ENCODE measurements around the gene B4GALNT4. TPM values are rescaled to one million over a fixed set of nuclear protein-coding genes. Genes with fewer than 3 reads are reported as not detected.
A peak's percentile ranks its signal among the peaks of the same experiment; 100 is the strongest.
"Not testable (repeated sequence)": the region's sequence is repeated elsewhere in the genome, so short reads cannot be mapped to it uniquely, and the experiment has no call there.

Gene B4GALNT4
- polyA plus RNA-seq, 6 donors from 2014 or later: not detected

DNA sequence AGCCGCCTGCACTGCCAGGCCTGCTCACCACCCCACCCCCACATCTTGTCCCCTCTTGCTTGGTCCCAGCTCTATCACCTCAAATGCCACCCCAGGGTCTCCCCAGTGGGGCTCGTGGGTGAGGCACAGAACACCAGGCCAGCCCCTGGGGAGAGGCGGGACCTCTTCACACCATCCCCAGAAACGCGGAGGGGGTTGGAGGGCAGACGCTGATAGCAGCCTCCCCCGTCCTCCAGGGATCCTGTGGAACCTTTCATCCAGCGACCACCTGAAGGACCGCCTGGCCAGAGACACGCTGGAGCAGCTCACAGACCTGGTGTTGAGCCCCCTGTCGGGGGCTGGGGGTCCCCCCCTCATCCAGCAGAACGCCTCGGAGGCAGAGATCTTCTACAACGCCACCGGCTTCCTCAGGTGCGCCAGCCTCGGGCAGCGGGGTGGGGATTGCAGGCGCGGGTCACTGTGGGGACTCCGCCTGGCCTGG lies 30.5 kb downstream of the B4GALNT4 start:
- Mint-ChIP-seq H3K4me1 (peaks cover 0 to 15% (median 14%) of the 10 kb centered on the region in 3 donors), H3K9me3 (peaks cover 0 to 1% (median 0%) of the 10 kb centered on the region in 7 donors), H3K36me3 (no peaks in the 10 kb centered on the region), H3K4me3 (no peak overlapping the region), H3K27me3 (peaks cover 0 to 23% (median 11%) of the 10 kb centered on the region in 3 donors), H3K27ac (peak overlapping the region in 1 of 6 donors; percentile 41)
- no peak for ATAC-seq (ENCODE audit: low read depth in 2 of 2)
- DNase-seq: no peak

- Mint-ChIP-seq H3K36me3 (no peaks in the 10 kb centered on the region), H3K9me3 (peaks cover 0 to 1% (median 0%) of the 10 kb centered on the region in 7 donors), H3K4me3 (no peak overlapping the region), H3K27ac (no peak overlapping the region), H3K4me1 (peaks cover 2 to 17% (median 15%) of the 10 kb centered on the region in 3 donors), H3K27me3 (peaks cover 0 to 28% (median 11%) of the 10 kb centered on the region in 3 donors)
- DNase-seq (no peak), ATAC-seq (ENCODE audit: low read depth in 2 of 2) (no peak)
Observed at GRCh38 chr11:400241-400689, 31.0 kb downstream of the B4GALNT4 start.

GRCh38 chr11:401196-401595 lies 31.9 kb downstream of the B4GALNT4 start:
- DNase-seq; H3K4me3 Mint-ChIP-seq; H3K27ac Mint-ChIP-seq; ATAC-seq (ENCODE audit: low read depth in 2 of 2); H3K36me3 Mint-ChIP-seq; H3K9me3 Mint-ChIP-seq: not testable (repeated sequence)
- H3K27me3 Mint-ChIP-seq: peaks cover 0 to 31% (median 11%) of the 10 kb centered on the region in 3 donors
- H3K4me1 Mint-ChIP-seq: peaks cover 6 to 19% (median 16%) of the 10 kb centered on the region in 3 donors

DNA sequence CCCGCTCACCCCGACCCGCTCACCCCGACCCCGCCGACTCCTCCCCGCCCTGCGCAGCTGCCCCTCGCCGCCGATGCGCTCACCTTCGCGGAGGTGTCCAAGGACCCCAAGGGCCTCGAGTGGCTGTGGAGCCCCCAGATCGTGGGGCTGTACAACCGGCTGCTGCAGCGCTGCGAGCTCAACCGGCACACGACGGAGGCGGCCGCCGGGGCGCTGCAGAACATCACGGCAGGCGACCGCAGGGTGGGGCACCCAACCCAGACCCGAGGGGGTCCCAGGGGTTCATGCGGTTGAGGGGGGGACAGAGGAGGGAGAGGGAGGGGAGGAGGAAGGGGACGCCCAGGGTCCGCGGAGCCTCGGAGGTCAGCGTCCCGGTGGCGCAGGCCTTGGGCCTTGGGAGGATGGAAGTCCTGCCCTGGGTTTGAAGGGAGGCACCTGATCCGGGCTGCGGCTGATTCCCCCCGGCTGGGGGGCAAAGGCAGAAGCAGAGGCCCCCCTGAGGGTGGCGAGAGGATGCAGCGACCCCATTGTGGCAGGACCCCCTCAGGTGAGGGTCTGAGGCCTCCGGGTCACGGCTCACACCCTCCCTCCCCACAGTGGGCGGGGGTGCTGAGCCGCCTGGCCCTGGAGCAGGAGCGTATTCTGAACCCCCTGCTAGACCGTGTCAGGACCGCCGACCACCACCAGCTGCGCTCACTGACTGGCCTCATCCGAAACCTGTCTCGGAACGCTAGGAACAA lies 33.9 kb downstream of the B4GALNT4 start:
- no peak overlapping the region for H3K4me3 Mint-ChIP-seq
- ATAC-seq (ENCODE audit: low read depth in 2 of 2): no peak
- H3K27me3 Mint-ChIP-seq: peaks cover 0 to 31% (median 11%) of the 10 kb centered on the region in 3 donors
- peak overlapping the region in 1 of 6 donors; percentile 63 for H3K27ac Mint-ChIP-seq
- H3K4me1 Mint-ChIP-seq: peaks cover 6 to 15% (median 10%) of the 10 kb centered on the region in 3 donors
- H3K9me3 Mint-ChIP-seq: no peaks in the 10 kb centered on the region
- no peak for DNase-seq
- H3K36me3 Mint-ChIP-seq: no peaks in the 10 kb centered on the region

- Mint-ChIP-seq H3K4me3 (no peak overlapping the region), H3K4me1 (peaks cover 6 to 11% (median 7%) of the 10 kb centered on the region in 3 donors), H3K27ac (no peak overlapping the region), H3K27me3 (peaks cover 0 to 28% (median 8%) of the 10 kb centered on the region in 3 donors), H3K36me3 (no peaks in the 10 kb centered on the region), H3K9me3 (no peaks in the 10 kb centered on the region)
- no peak for DNase-seq
- no peak for ATAC-seq (ENCODE audit: low read depth in 2 of 2)
Observed at GRCh38 chr11:403761-404431, 34.6 kb downstream of the B4GALNT4 start.

DNA sequence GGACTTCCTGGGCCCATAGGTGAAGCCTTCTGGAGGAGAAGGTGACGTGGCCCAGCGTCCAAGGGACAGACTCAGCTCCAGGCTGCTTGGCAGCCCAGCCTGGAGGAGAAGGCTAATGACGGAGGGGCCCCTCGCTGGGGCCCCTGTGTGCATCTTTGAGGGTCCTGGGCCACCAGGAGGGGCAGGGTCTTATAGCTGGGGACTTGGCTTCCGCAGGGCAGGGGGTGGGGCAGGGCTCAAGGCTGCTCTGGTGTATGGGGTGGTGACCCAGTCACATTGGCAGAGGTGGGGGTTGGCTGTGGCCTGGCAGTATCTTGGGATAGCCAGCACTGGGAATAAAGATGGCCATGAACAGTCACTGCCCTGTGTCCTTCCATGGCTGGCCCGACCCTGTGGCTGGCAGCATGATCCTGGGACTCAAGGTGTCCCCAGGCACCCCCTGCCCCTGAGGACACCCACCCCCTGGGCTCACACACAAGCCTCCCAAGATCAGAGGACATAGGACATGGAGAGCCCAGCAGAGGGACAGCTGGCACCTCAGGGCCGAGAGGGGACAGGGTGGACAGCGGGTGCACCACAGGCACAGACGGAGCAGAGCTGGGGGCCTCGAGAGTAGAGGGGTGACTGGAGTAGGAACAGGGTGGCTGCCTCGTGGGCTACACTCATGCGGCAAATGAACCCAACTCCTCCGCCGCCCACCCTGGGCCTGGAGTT lies 35.4 kb downstream of the B4GALNT4 start:
- no peak for DNase-seq
- Mint-ChIP-seq H3K4me1 (peaks cover 4 to 8% (median 6%) of the 10 kb centered on the region in 3 donors), H3K27ac (peak overlapping the region in 2 of 6 donors; percentile 15 to 32), H3K9me3 (no peaks in the 10 kb centered on the region), H3K27me3 (peaks cover 0 to 22% (median 2%) of the 10 kb centered on the region in 3 donors), H3K4me3 (peak overlapping the region in 4 of 8 donors; percentile 20 to 65 (median 44)), H3K36me3 (no peaks in the 10 kb centered on the region)
- ATAC-seq (ENCODE audit: low read depth in 2 of 2): no peak

GRCh38 chr11:405323-405953 lies 36.1 kb downstream of the B4GALNT4 start:
- Mint-ChIP-seq H3K27ac (peak overlapping the region in 5 of 6 donors; percentile 21 to 82 (median 53)), H3K27me3 (peaks cover 0 to 20% (median 0%) of the 10 kb centered on the region in 3 donors), H3K4me1 (peaks cover 1 to 7% (median 6%) of the 10 kb centered on the region in 3 donors), H3K9me3 (no peaks in the 10 kb centered on the region), H3K4me3 (peak overlapping the region in 6 of 8 donors; percentile 20 to 54 (median 36)), H3K36me3 (no peaks in the 10 kb centered on the region)
- ATAC-seq (ENCODE audit: low read depth in 2 of 2) (no peak), DNase-seq (no peak)

- H3K27me3 Mint-ChIP-seq: peaks cover 0 to 20% (median 0%) of the 10 kb centered on the region in 3 donors
- peak overlapping the region in 2 of 6 donors; percentile 53 to 76 for H3K27ac Mint-ChIP-seq
- ATAC-seq (ENCODE audit: low read depth in 2 of 2): no peak
- peak overlapping the region in 5 of 8 donors; percentile 21 to 58 (median 41) for H3K4me3 Mint-ChIP-seq
- no peaks in the 10 kb centered on the region for H3K9me3 Mint-ChIP-seq
- DNase-seq: no peak
- H3K4me1 Mint-ChIP-seq: peaks cover 1 to 7% (median 6%) of the 10 kb centered on the region in 3 donors
- H3K36me3 Mint-ChIP-seq: no peaks in the 10 kb centered on the region
Observed at GRCh38 chr11:405954-406795, 36.9 kb downstream of the B4GALNT4 start.

GRCh38 chr11:406796-407650 lies 37.7 kb downstream of the B4GALNT4 start:
- peak overlapping the region in 2 of 6 donors; percentile 49 to 78 for H3K27ac Mint-ChIP-seq
- DNase-seq (peak; percentile 83), ATAC-seq (ENCODE audit: low read depth in 2 of 2) (peak; percentile 91 to 96)
- H3K9me3 Mint-ChIP-seq: no peaks in the 10 kb centered on the region
- peaks cover 0 to 20% (median 0%) of the 10 kb centered on the region in 3 donors for H3K27me3 Mint-ChIP-seq
- H3K36me3 Mint-ChIP-seq: no peaks in the 10 kb centered on the region
- H3K4me3 Mint-ChIP-seq: peak overlapping the region in 5 of 8 donors; percentile 53 to 61 (median 56)
- H3K4me1 Mint-ChIP-seq: peaks cover 1 to 7% (median 6%) of the 10 kb centered on the region in 3 donors

DNA sequence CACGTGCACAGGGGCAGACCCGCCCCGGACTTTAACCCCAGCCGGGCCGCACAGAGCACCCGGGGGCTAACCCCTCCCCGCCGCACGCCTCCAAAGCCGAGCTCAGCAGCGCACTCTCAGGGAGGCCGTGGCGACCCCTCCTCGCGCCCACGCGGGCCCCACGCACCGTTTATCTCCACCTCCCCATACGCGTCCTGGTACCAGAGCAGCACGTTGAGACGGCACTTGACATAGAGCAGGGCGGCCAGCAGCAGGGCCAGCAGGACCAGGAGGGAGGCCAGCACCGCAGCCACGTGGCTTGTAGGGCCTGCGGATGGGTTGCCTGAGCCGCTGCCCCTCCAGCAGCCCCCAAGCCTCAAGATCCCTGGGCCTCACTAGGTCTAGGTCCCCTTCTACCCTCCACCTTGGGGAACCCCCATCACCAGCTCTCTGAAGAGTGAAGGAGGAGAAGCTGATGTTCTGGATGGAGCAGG lies 38.4 kb downstream of the B4GALNT4 start:
- H3K36me3 Mint-ChIP-seq: no peaks in the 10 kb centered on the region
- no peak for ATAC-seq (ENCODE audit: low read depth in 2 of 2)

More for the DNA sequence above, 38.4 kb downstream of the B4GALNT4 start:
- Mint-ChIP-seq H3K4me3 (peak overlapping the region in 5 of 8 donors; percentile 35 to 78 (median 53)), H3K9me3 (no peaks in the 10 kb centered on the region), H3K4me1 (peaks cover 1 to 7% (median 6%) of the 10 kb centered on the region in 3 donors), H3K27me3 (peaks cover 0 to 20% (median 0%) of the 10 kb centered on the region in 3 donors), H3K27ac (peak overlapping the region in 2 of 6 donors; percentile 63 to 75)
- DNase-seq: no peak

All from naive B cell (primary cell).